GM12878 (cell line): Measurements from ENCODE around the gene AKAP9. TPM values are rescaled to one million over a fixed set of nuclear protein-coding genes. Genes with fewer than 3 reads are reported as not detected.

ENCODE experiments used
- ATAC-seq: fragments of 200-7000 bp; cut with Tn5 transposase; 3 replicates; pipeline ENCODE4 v1.9.1; 2020; ENCODE audit warnings: mild to moderate bottlenecking, moderate library complexity
- BruUV-seq: library from RNA; stranded (reverse); fragments of 400-500 nt; replicated peaks from 2 replicates; lab custom pipeline; 2021; lab: Mats Ljungman, UMichigan
- CTCF ChIA-PET: fragments of 300-600 bp; sonication (Branson Sonifier 250); formaldehyde crosslinking; extraction: SDS; loops from one replicate; lab custom pipeline; 2021; ENCODE audit warnings: inconsistent platforms; lab: Yijun Ruan, JAX
- POLR2A ChIA-PET: fragments of 350-600 bp; formaldehyde crosslinking; extraction: SDS; loops from one replicate; lab custom pipeline; 2021; ENCODE audit warnings: inconsistent platforms; lab: Charles Lee
- RAD21 ChIA-PET: fragments of 300-600 bp; sonication (Branson Sonifier 250); formaldehyde crosslinking; loops from one replicate; lab custom pipeline; 2023; ENCODE audit warnings: antibody characterized with exemption; ENCODE audit not compliant: unreplicated experiment; lab: Charles Lee
- SMC1A ChIA-PET: fragments of 300-600 bp; sonication (Branson Sonifier 250); formaldehyde crosslinking; loops from one replicate; lab custom pipeline; 2023; ENCODE audit not compliant: unreplicated experiment, uncharacterized antibody; lab: Charles Lee
- DNase-seq: peaks from one replicate; pipeline ENCODE4 v3.0.0-alpha.2; 2011; ENCODE audit warnings: low read depth, low spot score
- FAIRE-seq: peaks from 3 replicates; lab custom pipeline; 2011; peaks lifted over from hg19 to GRCh38; lab: Jason Lieb, UNC
- H2AFZ ChIP-seq: 2 replicates; pipeline ENCODE4 v1.6.0; 2011; ENCODE audit warnings: low read depth, low read length, control low read depth; ENCODE audit not compliant: control insufficient read depth
- H3K27ac ChIP-seq: 2 replicates; pipeline ENCODE4 v1.5.1; 2011; ENCODE audit warnings: control low read depth; ENCODE audit not compliant: control insufficient read depth, insufficient read depth
- H3K27me3 ChIP-seq, 2 experiments: replicated peaks in 1 of 2; 2 replicates each; pipeline versions ENCODE4 v1.6.0 to v1.6.1; 2011; ENCODE audit warnings: low read length in 1 of 2; ENCODE audit not compliant: control insufficient read depth in 2 of 2, insufficient read depth in 2 of 2
- H3K36me3 ChIP-seq, 2 experiments: 2 replicates each; pipeline ENCODE4 v1.5.1; 2011; ENCODE audit warnings: low read length in 1 of 2; ENCODE audit not compliant: control insufficient read depth in 2 of 2, insufficient read depth in 2 of 2
- H3K4me1 ChIP-seq: 2 replicates; pipeline ENCODE4 v1.6.1; 2011; ENCODE audit warnings: mild to moderate bottlenecking, low read length, moderate library complexity, mixed read lengths; ENCODE audit not compliant: control insufficient read depth, insufficient read depth
- H3K4me2 ChIP-seq: 2 replicates; pipeline ENCODE4 v1.6.0; 2011; ENCODE audit warnings: control low read depth; ENCODE audit not compliant: control insufficient read depth, insufficient read depth
- H3K4me3 ChIP-seq: fragments of 200-600 bp; sonication (generic); 2 replicates; pipeline ENCODE4 v1.5.1; 2016
- H3K79me2 ChIP-seq: 2 replicates; pipeline ENCODE4 v1.6.0; 2011; ENCODE audit warnings: low read length; ENCODE audit not compliant: control insufficient read depth, insufficient read depth
- H3K9ac ChIP-seq: 2 replicates; pipeline ENCODE4 v1.8.0; 2011; ENCODE audit warnings: low read length, control low read depth, mixed read lengths; ENCODE audit not compliant: control insufficient read depth, insufficient read depth
- H3K9me3 ChIP-seq: replicated peaks from 3 replicates; pipeline ENCODE4 v1.5.1; 2011; ENCODE audit warnings: mild to moderate bottlenecking, low read length; ENCODE audit not compliant: control insufficient read depth, insufficient read depth
- H4K20me1 ChIP-seq: 2 replicates; pipeline ENCODE4 v1.6.0; 2011; ENCODE audit not compliant: control insufficient read depth, insufficient read depth
- CHD2 ChIP-seq: IDR thresholded peaks from 2 replicates; pipeline ENCODE4 v1.6.1; 2011; ENCODE audit warnings: low read depth, low read length, improper control_type of control experiment, borderline replicate concordance
- E2F8 ChIP-seq: fragments of 450-650 bp; IDR thresholded peaks from 2 replicates; pipeline ENCODE4 v1.6.1; 2018; ENCODE audit warnings: mild to moderate bottlenecking, low read depth, moderate library complexity; ENCODE audit not compliant: partially characterized antibody
- ELK1 ChIP-seq: IDR thresholded peaks from 2 replicates; pipeline ENCODE4 v1.6.1; 2012; ENCODE audit warnings: low read depth, low read length, improper control_type of control experiment
- RAD51 ChIP-seq: fragments of 450-650 bp; IDR thresholded peaks from 2 replicates; pipeline ENCODE4 v1.6.1; 2016; ENCODE audit warnings: moderate library complexity, mild to moderate bottlenecking, inconsistent platforms
- RUNX3 ChIP-seq: IDR thresholded peaks from 2 replicates; pipeline ENCODE4 v1.6.1; 2012; ENCODE audit warnings: low read length, inconsistent platforms
- SIN3A ChIP-seq: IDR thresholded peaks from 2 replicates; pipeline ENCODE4 v1.6.1; 2012; ENCODE audit warnings: low read depth, low read length, improper control_type of control experiment
- ZBTB4 ChIP-seq: fragments of 450-650 bp; formaldehyde crosslinking; IDR thresholded peaks from 2 replicates; pipeline ENCODE4 v1.4.0; 2022; ENCODE audit warnings: mild to moderate bottlenecking, moderate library complexity
- ZNF687 ChIP-seq: fragments of 450-650 bp; IDR thresholded peaks from 2 replicates; pipeline ENCODE4 v1.6.1; 2017; ENCODE audit warnings: mild to moderate bottlenecking, moderate library complexity
- WGBS: methylation state at CpG from one replicate; pipeline ENCODE4 v1.1.6; 2016; ENCODE audit warnings: low lambda C conversion rate; ENCODE audit not compliant: insufficient replicate concordance, insufficient coverage; ENCODE audit errors: missing lambda C conversion rate; 5-methylcytosine and 5-hydroxymethylcytosine counted together
- in situ Hi-C: fragments of 300-500 bp; cut with MboI; formaldehyde crosslinking; loops from 9 replicates; pipeline ENCODE4 v1.14.3; 2018; ENCODE audit warnings: mixed read lengths
- intact Hi-C: fragments of 100-400 bp; cut with micrococcal nuclease; formaldehyde crosslinking; loops from one replicate; pipeline ENCODE4 v1.14.2; 2022; ENCODE audit not compliant: unreplicated experiment
- polyA plus RNA-seq, 11 experiments: library from polyadenylated mRNA; depleted of rRNA in 4 of 11; unstranded in 6 of 11; stranded (reverse) in 5 of 11; fragments of >200 nt; fragmentation: Nextera tagmentation in 4 of 11; fragmentation: Illumina TruSeq in 1 of 11; extraction: Ambion mirVana in 4 of 11; extraction: Trizol in 1 of 11; gene quantifications; 1 replicate in 1 of 11; 2 replicates in 10 of 11; pipeline versions ENCODE4 v1.2.1 to v1.2.3, GENCODE V29; 2011 to 2016; ENCODE audit warnings: inconsistent platforms in 2 of 11, missing spikeins in 2 of 11, low read depth in 1 of 11
- total RNA-seq, 4 experiments: library from RNA; depleted of rRNA in 3 of 4; stranded (reverse); fragments of >200 nt in 3 of 4; fragmentation: Illumina TruSeq in 1 of 4; extraction: Trizol in 1 of 4; gene quantifications; 2 replicates each; pipeline versions ENCODE4 v1.2.1 to v1.2.3, GENCODE V29; 2013 to 2021

AKAP9 gene
- total and polyA plus RNA-seq, 10 of the 15 experiments (the other 5 are each of a cell fraction or from before 2014, with no cell fraction given): 21.1 to 62.8 (median 31.6) TPM

- no peak for TF ChIP-seq E2F8
- TF ChIP-seq ELK1: no peak
- peak; percentile 34; the same call in 1 of the 2 replicates for TF ChIP-seq RAD51
- peak; percentile 25; the same call in 1 of the 2 replicates for TF ChIP-seq RUNX3
These were observed 62.1 kb downstream of the AKAP9 start (continued) for GRCh38 chr7:92002720-92003119.

- no peak overlapping the region for H3K4me3 ChIP-seq
- H3K4me2 ChIP-seq: no peak overlapping the region
- DNase-seq (no peak), ATAC-seq (no peak), FAIRE-seq (no peak)
- ChIA-PET CTCF (no interaction called here), SMC1A (no interaction called here), RAD21 (no interaction called here), POLR2A (no interaction called here)
- H3K4me1 ChIP-seq: no peaks in the 10 kb centered on the region
- H3K27me3 ChIP-seq: no peaks in the 10 kb centered on the region
- no peaks in the 10 kb centered on the region for H4K20me1 ChIP-seq
- no peak overlapping the region for H2AFZ ChIP-seq
- H3K36me3 ChIP-seq: peaks cover 0 to 6% of the 10 kb centered on the region in 2 experiments; a peak in 1 of 4 replicates
- H3K79me2 ChIP-seq: no peaks in the 10 kb centered on the region
- in situ Hi-C loops (no loop called here), intact Hi-C loops (no loop called here)
- 100% methylated on average over 2 of the region's 2 CpGs for WGBS
- H3K9me3 ChIP-seq: no peaks in the 10 kb centered on the region; the same call in none of the 3 replicates
- H3K9ac ChIP-seq: no peak overlapping the region
- no TSS peak for BruUV-seq
- no peak overlapping the region for H3K27ac ChIP-seq
- TF ChIP-seq ZNF687: no peak
- no peak for TF ChIP-seq ZBTB4 (CRISPR knock-in tag)
- no peak for TF ChIP-seq CHD2
- TF ChIP-seq SIN3A: no peak
These were observed 65.4 kb downstream of the AKAP9 start for GRCh38 chr7:92006046-92006445.
